Kidney (tissue), 14 donors: ENCODE results near the gene TPI1. TPM values are rescaled to one million over a fixed set of nuclear protein-coding genes. Genes with fewer than 3 reads are reported as not detected.

Experiments used
- DNase-seq, 5 donors: peaks; one replicate each; pipeline ENCODE4 v3.0.0-alpha.2; 2013 to 2020
- FAIRE-seq: peaks from 2 replicates; lab custom pipeline; 2012; peaks lifted over from hg19 to GRCh38; lab: Jason Lieb, UNC
- H3K27ac ChIP-seq, 2 donors: one replicate each; pipeline ENCODE4 v1.7.0; 2013; ENCODE audit warnings: low read depth in 2 of 2, low read length in 2 of 2, inconsistent platforms in 1 of 2
- H3K27me3 ChIP-seq: one replicate; pipeline ENCODE4 v1.7.1; 2013; ENCODE audit warnings: low read length, inconsistent platforms; ENCODE audit not compliant: control insufficient read depth, insufficient read depth
- H3K36me3 ChIP-seq, 3 donors: one replicate each; pipeline versions ENCODE4 v1.7.0 to v1.7.1; 2013; ENCODE audit warnings: low read length in 3 of 3, control low read depth in 1 of 3, inconsistent platforms in 1 of 3; ENCODE audit not compliant: insufficient read depth in 3 of 3, control insufficient read depth in 2 of 3
- H3K4me1 ChIP-seq, 3 donors: one replicate each; pipeline versions ENCODE4 v1.7.0 to v1.7.1; 2013; ENCODE audit warnings: low read length in 3 of 3, inconsistent platforms in 1 of 3, low read depth in 1 of 3; ENCODE audit not compliant: control insufficient read depth in 2 of 3, insufficient read depth in 2 of 3
- H3K4me3 ChIP-seq, 3 donors: one replicate each; pipeline versions ENCODE4 v1.7.0 to v1.8.1; 2013; ENCODE audit warnings: low read length in 3 of 3, control low read depth in 1 of 3, inconsistent platforms in 1 of 3
- H3K9ac ChIP-seq, 3 donors: one replicate each; pipeline versions ENCODE4 v1.7.0 to v1.7.1; 2013; ENCODE audit warnings: low read length in 3 of 3, control low read depth in 1 of 3, inconsistent platforms in 1 of 3
- H3K9me3 ChIP-seq, 3 donors: one replicate each; pipeline versions ENCODE4 v1.7.0 to v1.7.1; 2013; ENCODE audit warnings: low read length in 3 of 3, control low read depth in 1 of 3, inconsistent platforms in 1 of 3; ENCODE audit not compliant: control insufficient read depth in 2 of 3, insufficient read depth in 1 of 3
- CTCF ChIP-seq: IDR thresholded peaks from 3 replicates; pipeline ENCODE4 v1.5.1; 2012; ENCODE audit warnings: mild to moderate bottlenecking, moderate library complexity, borderline replicate concordance; ENCODE audit not compliant: insufficient read depth; ENCODE audit errors: extremely low read depth
- intact Hi-C: fragments of 100-400 bp; cut with DNase I; formaldehyde crosslinking; loops from one replicate; pipeline ENCODE4 v1.11.1; 2022
- polyA plus RNA-seq: library from polyadenylated mRNA; stranded (reverse); fragments of 350-450 nt; fragmentation: Illumina TruSeq; extraction: RNeasy Lipid Tissue Mini Kit (QIAGEN cat#74804); gene quantifications from one replicate; pipeline ENCODE4 v1.2.3, GENCODE V29; 2014; ENCODE audit warnings: low read depth, low replicate concordance; ENCODE audit not compliant: insufficient read depth
- total RNA-seq: library from RNA; stranded (reverse); fragmentation: NEBNext Ultra II Directional; extraction: Animal tissue kit (Norgen Biotek cat#: 25700); gene quantifications from one replicate; pipeline ENCODE4 v1.2.1, GENCODE V29; 2021
- donor health status: control.
- donor health status: control.
- donor health status: control.
- donor health status: control.
- donor health status: control.
- donor health status: DM: yes; HTN: yes; CAD: no.
- donor health status: Normal renal cell carcinoma (clear cell type).

TPI1 gene
- total and polyA plus RNA-seq, 2 donors from 2014 or later: 437 to 1,220 TPM

GRCh38 chr12:6831450-6831995 lies 35.8 kb upstream of the TPI1 start:
- Histone ChIP-seq H3K27ac (no peak overlapping the region), H3K4me3 (no peak overlapping the region), H3K36me3 (no peaks in the 10 kb centered on the region), H3K4me1 (peaks cover 0 to 15% (median 0%) of the 10 kb centered on the region in 3 donors), H3K27me3 (no peaks in the 10 kb centered on the region), H3K9ac (no peak overlapping the region), H3K9me3 (no peaks in the 10 kb centered on the region)
- intact Hi-C loops: no loop called here
- DNase-seq: peak in 1 of 5 donors; percentile 48
- no peak for TF ChIP-seq CTCF
- no peak for FAIRE-seq

DNA sequence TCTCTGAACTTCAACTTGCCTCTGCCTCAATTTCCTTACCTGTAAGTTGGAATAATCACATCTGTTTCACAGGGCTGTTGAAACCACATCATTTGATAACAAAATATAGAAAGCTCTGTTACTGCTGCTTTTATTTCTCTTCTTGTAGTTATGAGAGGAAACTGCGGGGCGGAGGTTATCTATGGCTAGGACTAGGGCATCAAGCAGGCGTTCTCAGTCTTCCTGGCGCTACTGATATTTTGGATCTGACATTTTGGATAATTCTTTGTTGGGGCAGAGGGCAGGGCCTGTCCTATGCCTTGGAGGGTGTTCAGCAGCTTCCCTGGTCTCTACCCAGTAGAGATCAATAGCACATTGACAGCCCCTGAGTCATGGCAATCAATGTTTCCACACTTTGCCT lies 35.2 kb upstream of the TPI1 start:
- intact Hi-C loops: no loop called here

GRCh38 chr12:6833189-6833890 lies 34.0 kb upstream of the TPI1 start:
- Histone ChIP-seq H3K27me3 (no peaks in the 10 kb centered on the region), H3K9me3 (no peaks in the 10 kb centered on the region), H3K4me1 (peaks cover 0 to 7% (median 0%) of the 10 kb centered on the region in 3 donors), H3K36me3 (peaks cover 0 to 5% (median 0%) of the 10 kb centered on the region in 3 donors), H3K9ac (no peak overlapping the region), H3K4me3 (no peak overlapping the region), H3K27ac (no peak overlapping the region)
- intact Hi-C loops: no loop called here
- FAIRE-seq (no peak), DNase-seq (peak in 1 of 5 donors; percentile 53)
- no peak for TF ChIP-seq CTCF

More for the DNA sequence above, 35.2 kb upstream of the TPI1 start:
- Histone ChIP-seq H3K4me1 (peaks cover 0 to 12% (median 0%) of the 10 kb centered on the region in 3 donors), H3K27me3 (no peaks in the 10 kb centered on the region), H3K9ac (no peak overlapping the region), H3K36me3 (no peaks in the 10 kb centered on the region), H3K4me3 (no peak overlapping the region), H3K27ac (no peak overlapping the region), H3K9me3 (no peaks in the 10 kb centered on the region)
- TF ChIP-seq CTCF: no peak
- FAIRE-seq (no peak), DNase-seq (peak in 1 of 5 donors; percentile 7)
